HL-60 (cell line): ENCODE results near the gene EPN1.

Experiments
- DNase-seq, 2 experiments: peaks; one replicate each; pipeline ENCODE4 v3.0.0-alpha.2; 2010 to 2020; ENCODE audit warnings: low read depth in 1 of 2, low spot score in 1 of 2
- H3K27ac ChIP-seq: fragments of 250-450 bp; sonication (Bioruptor Pico); replicated peaks from 2 replicates; pipeline ENCODE4 v1.5.1; 2020; ENCODE audit warnings: mild to moderate bottlenecking, moderate library complexity
- H3K27me3 ChIP-seq: fragments of 250-450 bp; sonication (Bioruptor Pico); 2 replicates; pipeline ENCODE4 v1.5.1; 2021; ENCODE audit warnings: mild to moderate bottlenecking, moderate library complexity; ENCODE audit not compliant: insufficient read depth, poor library complexity, severe bottlenecking
- H3K4me3 ChIP-seq: replicated peaks from 2 replicates; pipeline ENCODE4 v1.5.1; 2011; ENCODE audit warnings: mild to moderate bottlenecking, control low read depth, low read length; ENCODE audit not compliant: insufficient read depth
- GABPA ChIP-seq: IDR thresholded peaks from 2 replicates; pipeline ENCODE4 v1.6.1; 2012; ENCODE audit warnings: low read depth
- POLR2AphosphoS5 ChIP-seq: IDR thresholded peaks from 2 replicates; pipeline ENCODE4 v1.6.1; 2012; ENCODE audit warnings: low read depth
- SPI1 ChIP-seq: IDR thresholded peaks from 2 replicates; pipeline ENCODE4 v1.6.1; 2012; ENCODE audit warnings: low read depth, mild to moderate bottlenecking, borderline replicate concordance
- TF ChIP-seq, protein P1 (sequence below): IDR thresholded peaks from 2 replicates; pipeline ENCODE4 v1.6.1; 2012; ENCODE audit warnings: low read depth; ENCODE audit not compliant: insufficient replicate concordance
- TF ChIP-seq, protein P2 (sequence below): IDR thresholded peaks from one replicate; pipeline ENCODE4 v1.5.1; 2011; ENCODE audit warnings: low read length, control low read depth, inconsistent platforms; ENCODE audit not compliant: insufficient read depth

The EPN1 gene

DNA sequence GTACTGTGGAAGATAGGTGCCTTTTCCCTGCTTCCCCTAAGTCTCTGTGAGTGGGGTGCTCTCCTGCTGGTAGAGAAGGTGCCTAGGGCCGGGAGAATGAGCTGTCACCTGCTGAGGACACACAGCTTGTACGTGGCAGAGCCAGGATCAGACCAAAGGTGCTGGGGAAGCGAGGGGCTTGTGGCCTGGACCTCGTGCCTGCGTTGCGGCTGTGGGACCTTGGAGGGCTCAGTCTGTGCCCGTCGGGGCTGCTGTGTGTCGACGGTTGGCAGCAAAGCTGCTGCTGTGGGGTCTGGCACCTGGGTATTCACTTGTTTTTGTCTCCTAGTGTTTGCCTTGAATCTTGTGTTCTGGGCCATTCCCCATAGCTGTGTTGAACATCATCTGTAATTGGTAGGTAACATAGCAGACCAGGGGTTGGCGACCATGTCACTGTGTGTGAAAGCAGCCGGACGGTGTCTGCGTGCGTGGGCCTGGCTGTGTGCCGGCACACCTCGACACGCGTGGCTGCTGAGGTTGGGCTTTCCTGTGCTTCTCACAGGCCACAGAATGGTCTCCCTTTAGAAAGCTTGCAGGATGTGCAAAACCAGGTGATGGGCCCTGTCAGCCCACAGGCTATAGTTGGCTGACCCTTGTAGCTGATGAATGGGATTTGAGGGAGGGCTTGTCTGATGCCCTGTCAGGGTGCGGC is 11.0 kb upstream of the EPN1 start:
- H3K27me3 ChIP-seq, result no peaks in the 10 kb centered on the region
- H3K4me3 ChIP-seq, result no peak overlapping the region
- no peak for TF ChIP-seq GABPA
- TF ChIP-seq, protein P1, sequence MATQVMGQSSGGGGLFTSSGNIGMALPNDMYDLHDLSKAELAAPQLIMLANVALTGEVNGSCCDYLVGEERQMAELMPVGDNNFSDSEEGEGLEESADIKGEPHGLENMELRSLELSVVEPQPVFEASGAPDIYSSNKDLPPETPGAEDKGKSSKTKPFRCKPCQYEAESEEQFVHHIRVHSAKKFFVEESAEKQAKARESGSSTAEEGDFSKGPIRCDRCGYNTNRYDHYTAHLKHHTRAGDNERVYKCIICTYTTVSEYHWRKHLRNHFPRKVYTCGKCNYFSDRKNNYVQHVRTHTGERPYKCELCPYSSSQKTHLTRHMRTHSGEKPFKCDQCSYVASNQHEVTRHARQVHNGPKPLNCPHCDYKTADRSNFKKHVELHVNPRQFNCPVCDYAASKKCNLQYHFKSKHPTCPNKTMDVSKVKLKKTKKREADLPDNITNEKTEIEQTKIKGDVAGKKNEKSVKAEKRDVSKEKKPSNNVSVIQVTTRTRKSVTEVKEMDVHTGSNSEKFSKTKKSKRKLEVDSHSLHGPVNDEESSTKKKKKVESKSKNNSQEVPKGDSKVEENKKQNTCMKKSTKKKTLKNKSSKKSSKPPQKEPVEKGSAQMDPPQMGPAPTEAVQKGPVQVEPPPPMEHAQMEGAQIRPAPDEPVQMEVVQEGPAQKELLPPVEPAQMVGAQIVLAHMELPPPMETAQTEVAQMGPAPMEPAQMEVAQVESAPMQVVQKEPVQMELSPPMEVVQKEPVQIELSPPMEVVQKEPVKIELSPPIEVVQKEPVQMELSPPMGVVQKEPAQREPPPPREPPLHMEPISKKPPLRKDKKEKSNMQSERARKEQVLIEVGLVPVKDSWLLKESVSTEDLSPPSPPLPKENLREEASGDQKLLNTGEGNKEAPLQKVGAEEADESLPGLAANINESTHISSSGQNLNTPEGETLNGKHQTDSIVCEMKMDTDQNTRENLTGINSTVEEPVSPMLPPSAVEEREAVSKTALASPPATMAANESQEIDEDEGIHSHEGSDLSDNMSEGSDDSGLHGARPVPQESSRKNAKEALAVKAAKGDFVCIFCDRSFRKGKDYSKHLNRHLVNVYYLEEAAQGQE, result no peak
- no peak for TF ChIP-seq SPI1
- no peak for TF ChIP-seq POLR2AphosphoS5
- TF ChIP-seq, protein P2, sequence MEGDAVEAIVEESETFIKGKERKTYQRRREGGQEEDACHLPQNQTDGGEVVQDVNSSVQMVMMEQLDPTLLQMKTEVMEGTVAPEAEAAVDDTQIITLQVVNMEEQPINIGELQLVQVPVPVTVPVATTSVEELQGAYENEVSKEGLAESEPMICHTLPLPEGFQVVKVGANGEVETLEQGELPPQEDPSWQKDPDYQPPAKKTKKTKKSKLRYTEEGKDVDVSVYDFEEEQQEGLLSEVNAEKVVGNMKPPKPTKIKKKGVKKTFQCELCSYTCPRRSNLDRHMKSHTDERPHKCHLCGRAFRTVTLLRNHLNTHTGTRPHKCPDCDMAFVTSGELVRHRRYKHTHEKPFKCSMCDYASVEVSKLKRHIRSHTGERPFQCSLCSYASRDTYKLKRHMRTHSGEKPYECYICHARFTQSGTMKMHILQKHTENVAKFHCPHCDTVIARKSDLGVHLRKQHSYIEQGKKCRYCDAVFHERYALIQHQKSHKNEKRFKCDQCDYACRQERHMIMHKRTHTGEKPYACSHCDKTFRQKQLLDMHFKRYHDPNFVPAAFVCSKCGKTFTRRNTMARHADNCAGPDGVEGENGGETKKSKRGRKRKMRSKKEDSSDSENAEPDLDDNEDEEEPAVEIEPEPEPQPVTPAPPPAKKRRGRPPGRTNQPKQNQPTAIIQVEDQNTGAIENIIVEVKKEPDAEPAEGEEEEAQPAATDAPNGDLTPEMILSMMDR, result no peak
- no peak overlapping the region for H3K27ac ChIP-seq
- DNase-seq, result no peak

DNA sequence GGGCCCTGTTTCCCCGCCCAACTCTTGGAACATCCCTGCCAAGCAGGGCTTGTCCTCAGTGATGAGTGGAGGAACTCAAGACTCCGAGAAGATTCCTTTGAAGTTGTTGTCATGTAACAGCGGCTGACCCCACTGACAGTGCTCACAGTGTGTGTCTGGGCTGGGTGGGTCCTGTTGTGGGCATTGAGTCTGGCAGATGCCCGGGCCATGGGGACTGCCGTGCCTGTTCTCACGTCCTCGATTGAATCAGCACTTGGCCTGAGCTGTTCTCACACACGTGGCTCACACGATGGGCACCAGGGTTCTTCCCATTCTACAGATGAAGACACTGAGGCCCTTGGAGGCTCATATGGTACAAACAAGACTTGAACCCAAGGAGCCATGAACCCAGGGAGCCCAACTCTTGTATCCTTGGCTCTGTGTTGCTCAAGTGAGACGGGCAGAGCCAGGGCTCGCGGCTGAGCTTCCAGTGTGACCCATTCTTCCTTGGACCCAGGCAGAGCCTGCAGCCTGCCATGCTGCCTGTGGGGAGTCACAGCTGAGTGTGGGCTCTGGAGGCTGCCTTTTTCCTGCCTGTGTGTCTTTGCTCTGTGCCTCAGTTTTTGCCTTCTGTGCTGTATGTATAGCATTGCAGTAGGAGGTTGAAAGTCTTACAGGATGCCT is 8.6 kb upstream of the EPN1 start:
- Histone ChIP-seq H3K4me3 (no peak overlapping the region), H3K27ac (no peak overlapping the region), H3K27me3 (no peaks in the 10 kb centered on the region)
- no peak for DNase-seq
- TF ChIP-seq GABPA (no peak), POLR2AphosphoS5 (no peak), SPI1 (no peak)
- TF ChIP-seq, protein P1, result no peak
- TF ChIP-seq, protein P2, result no peak

DNA sequence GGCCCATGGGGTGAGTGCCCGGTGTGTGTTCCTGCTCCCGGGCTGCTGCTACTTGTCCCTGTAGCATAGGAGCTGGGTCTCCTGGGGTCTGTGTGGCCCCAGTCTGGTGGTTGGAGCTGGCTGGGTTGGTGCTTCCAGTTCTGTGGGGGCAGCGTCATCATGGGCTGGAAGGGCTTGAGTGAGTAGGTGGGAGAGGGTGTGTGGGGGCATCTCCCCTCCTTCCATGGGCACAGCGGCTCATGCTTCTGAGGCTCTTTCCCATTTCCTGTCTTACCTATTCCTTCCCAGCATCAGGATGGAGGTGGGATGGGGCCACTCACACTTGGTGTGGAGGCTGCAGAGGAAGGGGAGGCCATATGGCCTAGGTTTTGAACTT is 8.0 kb upstream of the EPN1 start:
- Histone ChIP-seq H3K4me3 (no peak overlapping the region), H3K27me3 (no peaks in the 10 kb centered on the region), H3K27ac (no peak overlapping the region)
- DNase-seq, result no peak
- TF ChIP-seq, protein P2, result no peak
- TF ChIP-seq, protein P1, result no peak
- TF ChIP-seq POLR2AphosphoS5 (no peak; the same call in 1 of the 2 replicates), SPI1 (no peak), GABPA (no peak)
